ENCODE results near the gene ACTR6.

DNA sequence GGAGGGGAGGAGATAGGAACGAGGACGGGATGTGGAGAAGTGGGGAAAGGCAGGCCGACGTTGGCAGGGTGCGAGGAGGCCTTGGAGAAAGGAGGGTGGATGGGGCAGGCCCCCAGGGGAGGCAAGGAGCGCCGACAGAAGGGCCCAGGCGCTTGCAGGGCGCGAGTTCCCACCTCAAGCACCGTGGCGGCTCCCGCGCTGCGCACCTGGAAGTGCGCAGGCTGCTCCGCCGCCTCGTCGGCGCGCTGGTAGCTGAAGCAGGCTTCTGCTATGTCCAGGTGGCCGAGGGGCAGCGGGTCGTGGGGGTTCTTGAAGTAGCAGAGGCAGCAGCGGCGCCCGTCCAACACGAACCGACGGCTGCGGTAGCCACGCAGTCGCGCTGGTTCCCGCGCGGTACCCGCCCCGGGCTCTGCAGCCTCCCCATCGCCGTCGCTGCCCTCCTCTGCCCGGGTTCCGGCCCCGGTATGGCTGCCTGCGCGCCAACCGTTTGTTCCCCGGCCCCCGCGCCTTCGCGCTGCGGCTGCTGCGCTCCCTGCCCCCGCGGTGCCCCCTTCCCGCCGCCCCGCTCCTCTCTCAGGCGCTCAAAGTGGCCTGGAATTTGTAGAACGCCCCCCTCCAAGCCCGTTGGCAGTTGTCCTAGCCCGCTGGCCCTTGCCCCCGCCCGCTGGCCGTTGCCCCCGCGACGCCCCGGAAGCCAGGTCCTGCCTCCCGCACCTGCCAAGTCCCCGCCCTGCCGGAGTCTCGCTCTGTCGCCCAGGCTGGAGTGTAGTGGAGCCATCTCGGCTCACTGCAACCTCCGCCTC is 1.1 kb upstream of the ACTR6 start:
- TF ChIP-seq, protein P1, sequence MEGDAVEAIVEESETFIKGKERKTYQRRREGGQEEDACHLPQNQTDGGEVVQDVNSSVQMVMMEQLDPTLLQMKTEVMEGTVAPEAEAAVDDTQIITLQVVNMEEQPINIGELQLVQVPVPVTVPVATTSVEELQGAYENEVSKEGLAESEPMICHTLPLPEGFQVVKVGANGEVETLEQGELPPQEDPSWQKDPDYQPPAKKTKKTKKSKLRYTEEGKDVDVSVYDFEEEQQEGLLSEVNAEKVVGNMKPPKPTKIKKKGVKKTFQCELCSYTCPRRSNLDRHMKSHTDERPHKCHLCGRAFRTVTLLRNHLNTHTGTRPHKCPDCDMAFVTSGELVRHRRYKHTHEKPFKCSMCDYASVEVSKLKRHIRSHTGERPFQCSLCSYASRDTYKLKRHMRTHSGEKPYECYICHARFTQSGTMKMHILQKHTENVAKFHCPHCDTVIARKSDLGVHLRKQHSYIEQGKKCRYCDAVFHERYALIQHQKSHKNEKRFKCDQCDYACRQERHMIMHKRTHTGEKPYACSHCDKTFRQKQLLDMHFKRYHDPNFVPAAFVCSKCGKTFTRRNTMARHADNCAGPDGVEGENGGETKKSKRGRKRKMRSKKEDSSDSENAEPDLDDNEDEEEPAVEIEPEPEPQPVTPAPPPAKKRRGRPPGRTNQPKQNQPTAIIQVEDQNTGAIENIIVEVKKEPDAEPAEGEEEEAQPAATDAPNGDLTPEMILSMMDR (IDR thresholded peaks at IDR 0.05): no peak
- peak; percentile 40 to 53 (median 52) for TF ChIP-seq POLR2AphosphoS5 (IDR thresholded peaks at IDR 0.05)
